Lung (tissue), 12 donors: ENCODE data around the gene EPS8. TPM values are rescaled to one million over a fixed set of nuclear protein-coding genes. Genes with fewer than 3 reads are reported as not detected.
A peak's percentile ranks its signal among the peaks of the same experiment; 100 is the strongest.

Experiments used
- ATAC-seq: fragments of 200-7000 bp; cut with Tn5 transposase; one replicate; pipeline ENCODE4 v1.9.1; 2020; ENCODE audit warnings: moderate number of reproducible peaks; ENCODE audit not compliant: insufficient read depth, low FRiP score
- DNase-seq, 3 donors: peaks; one replicate each; pipeline ENCODE4 v3.0.0-alpha.2; 2013 to 2017
- H3K27ac ChIP-seq, 2 donors: one replicate each; pipeline ENCODE4 v1.5.1; 2013; ENCODE audit warnings: mild to moderate bottlenecking in 2 of 2, moderate library complexity in 2 of 2, control low read depth in 1 of 2, inconsistent platforms in 1 of 2, low read depth in 1 of 2, low read length in 1 of 2
- H3K27me3 ChIP-seq, 3 donors: one replicate each; pipeline ENCODE4 v1.5.1; 2013; ENCODE audit warnings: low read length in 2 of 3; ENCODE audit not compliant: control insufficient read depth in 3 of 3, insufficient read depth in 3 of 3
- H3K36me3 ChIP-seq, 4 donors: one replicate each; pipeline ENCODE4 v1.5.1; 2013; ENCODE audit warnings: low read length in 4 of 4, mild to moderate bottlenecking in 1 of 4, moderate library complexity in 1 of 4; ENCODE audit not compliant: control insufficient read depth in 4 of 4, insufficient read depth in 4 of 4
- H3K4me1 ChIP-seq, 5 donors: one replicate each; pipeline ENCODE4 v1.5.1; 2013; ENCODE audit warnings: low read length in 5 of 5, mild to moderate bottlenecking in 2 of 5, moderate library complexity in 1 of 5; ENCODE audit not compliant: control insufficient read depth in 5 of 5, insufficient read depth in 5 of 5
- H3K4me3 ChIP-seq: one replicate; pipeline ENCODE4 v1.5.1; 2013; ENCODE audit warnings: mild to moderate bottlenecking, control low read depth, moderate library complexity
- H3K9ac ChIP-seq, 2 donors: one replicate each; pipeline ENCODE4 v1.5.1; 2013; ENCODE audit warnings: low read length in 2 of 2, control low read depth in 1 of 2; ENCODE audit not compliant: insufficient read depth in 1 of 2
- H3K9me3 ChIP-seq, 4 donors: one replicate each; pipeline ENCODE4 v1.5.1; 2013; ENCODE audit warnings: low read length in 3 of 4, mild to moderate bottlenecking in 1 of 4, moderate library complexity in 1 of 4; ENCODE audit not compliant: control insufficient read depth in 4 of 4, insufficient read depth in 3 of 4
- WGBS, 2 donors: extraction: QIAGEN DNeasy Blood & Tissue Kit; methylation state at CpG; one replicate each; pipeline ENCODE4 v1.1.7; 2013; 5-methylcytosine and 5-hydroxymethylcytosine counted together
- polyA plus RNA-seq, 2 donors: library from polyadenylated mRNA; stranded (reverse); fragments of 200-250 nt; gene quantifications; one replicate each; pipeline ENCODE4 v1.2.1, GENCODE V29; 2013
- total RNA-seq, 2 donors: library from RNA; depleted of rRNA in 1 of 2; stranded (reverse); fragments of >200 nt in 1 of 2; gene quantifications; one replicate each; pipeline ENCODE4 v1.2.1, GENCODE V29; 2014 to 2021
- TF ChIP-seq, protein P1 (sequence below): IDR thresholded peaks from 2 replicates; pipeline ENCODE4 v1.5.1; 2012; ENCODE audit warnings: mild to moderate bottlenecking; ENCODE audit errors: control extremely low read depth, extremely low read depth
- donor health status: control.
- donor health status: control.
- donor health status: Bipolar disorder and iron deficiency.
- donor health status: healthy.
- donor health status: DM: yes; HTN: yes; CAD: no.

Gene EPS8
- total and polyA plus RNA-seq, 4 donors = 30.1 to 153 (median 48.9) TPM

DNA sequence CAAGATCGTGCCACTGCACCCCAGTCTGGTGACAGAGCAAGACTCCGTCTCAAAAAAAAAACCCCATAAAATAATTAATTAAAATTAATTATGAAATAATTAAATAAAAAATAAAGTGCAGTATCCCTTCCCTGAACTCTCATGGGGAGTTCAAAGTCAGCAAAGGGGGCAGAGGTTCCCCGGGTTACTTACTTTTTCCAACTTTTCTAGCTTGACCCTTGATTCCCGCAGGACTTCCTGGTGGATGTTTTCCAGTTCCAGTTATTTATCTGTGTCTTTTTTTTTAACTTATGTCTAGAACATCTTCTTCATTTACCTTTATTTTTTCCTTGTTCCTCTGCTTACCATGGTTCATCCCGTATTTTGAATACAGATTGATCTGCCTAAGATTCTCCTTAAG is 197.4 kb downstream of the EPS8 start:
- WGBS, 2 donors = 95 to 97% methylated on average over 5 of the region's 5 CpGs
- H3K27me3 ChIP-seq = peaks cover 0 to 7% (median 3%) of the 10 kb centered on the region in 3 donors
- no peaks in the 10 kb centered on the region for H3K36me3 ChIP-seq
- peaks cover 0 to 7% (median 3%) of the 10 kb centered on the region in 5 donors for H3K4me1 ChIP-seq
- TF ChIP-seq, protein P1, sequence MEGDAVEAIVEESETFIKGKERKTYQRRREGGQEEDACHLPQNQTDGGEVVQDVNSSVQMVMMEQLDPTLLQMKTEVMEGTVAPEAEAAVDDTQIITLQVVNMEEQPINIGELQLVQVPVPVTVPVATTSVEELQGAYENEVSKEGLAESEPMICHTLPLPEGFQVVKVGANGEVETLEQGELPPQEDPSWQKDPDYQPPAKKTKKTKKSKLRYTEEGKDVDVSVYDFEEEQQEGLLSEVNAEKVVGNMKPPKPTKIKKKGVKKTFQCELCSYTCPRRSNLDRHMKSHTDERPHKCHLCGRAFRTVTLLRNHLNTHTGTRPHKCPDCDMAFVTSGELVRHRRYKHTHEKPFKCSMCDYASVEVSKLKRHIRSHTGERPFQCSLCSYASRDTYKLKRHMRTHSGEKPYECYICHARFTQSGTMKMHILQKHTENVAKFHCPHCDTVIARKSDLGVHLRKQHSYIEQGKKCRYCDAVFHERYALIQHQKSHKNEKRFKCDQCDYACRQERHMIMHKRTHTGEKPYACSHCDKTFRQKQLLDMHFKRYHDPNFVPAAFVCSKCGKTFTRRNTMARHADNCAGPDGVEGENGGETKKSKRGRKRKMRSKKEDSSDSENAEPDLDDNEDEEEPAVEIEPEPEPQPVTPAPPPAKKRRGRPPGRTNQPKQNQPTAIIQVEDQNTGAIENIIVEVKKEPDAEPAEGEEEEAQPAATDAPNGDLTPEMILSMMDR = no peak
- no peak overlapping the region for H3K4me3 ChIP-seq
- DNase-seq (no peak), ATAC-seq (no peak)
- H3K9me3 ChIP-seq = no peaks in the 10 kb centered on the region
- no peak overlapping the region for H3K27ac ChIP-seq
- no peak overlapping the region for H3K9ac ChIP-seq

DNA sequence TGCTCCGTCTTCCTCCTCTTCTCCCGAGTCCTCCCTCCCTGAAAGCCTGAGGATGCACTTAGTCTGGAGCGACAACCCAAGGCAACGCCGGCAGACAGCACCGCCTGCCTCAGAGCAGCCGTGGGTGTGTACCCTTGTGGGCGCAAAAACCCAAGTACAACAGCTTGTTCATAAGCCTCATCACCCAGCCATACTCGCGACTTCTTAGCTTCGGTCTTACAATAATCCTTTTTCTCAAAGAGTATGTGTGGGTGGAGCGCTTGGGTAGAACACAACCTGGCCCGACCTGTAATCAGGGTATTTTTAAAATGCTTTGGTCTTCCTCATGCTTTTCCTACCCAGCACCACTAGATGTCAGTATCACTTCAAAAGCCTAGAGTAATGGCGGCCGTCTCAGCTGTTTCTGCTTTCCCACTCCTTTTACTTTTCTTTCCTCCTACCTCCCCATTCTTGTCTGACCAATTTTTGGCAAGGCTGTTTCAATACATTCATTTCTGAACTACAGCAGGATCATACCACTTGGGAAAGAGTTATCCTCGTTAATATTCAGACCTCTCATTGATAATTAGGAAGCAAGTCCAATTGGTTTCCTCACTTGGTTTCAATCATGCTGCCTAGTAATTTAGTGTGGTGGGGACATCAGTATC is 198.9 kb downstream of the EPS8 start:
- H3K9ac ChIP-seq = peak overlapping the region in 1 of 2 donors; percentile 61
- no peak overlapping the region for H3K4me3 ChIP-seq
- no peaks in the 10 kb centered on the region for H3K36me3 ChIP-seq
- 10 to 27% methylated on average over 16 of the region's 16 CpGs for WGBS, 2 donors
- peak; percentile 84 for ATAC-seq
- H3K9me3 ChIP-seq = no peaks in the 10 kb centered on the region
- peaks cover 0 to 10% (median 3%) of the 10 kb centered on the region in 3 donors for H3K27me3 ChIP-seq
- H3K4me1 ChIP-seq = no peaks in the 10 kb centered on the region
- TF ChIP-seq, protein P1 = peak; percentile 75
- H3K27ac ChIP-seq = no peak overlapping the region
- DNase-seq = peak; percentile 50 to 83 (median 83)

- no peaks in the 10 kb centered on the region for H3K4me1 ChIP-seq
- WGBS, 2 donors = 69 to 83% methylated on average over 8 of the region's 8 CpGs
- ATAC-seq = no peak
- peaks cover 0 to 10% (median 3%) of the 10 kb centered on the region in 3 donors for H3K27me3 ChIP-seq
- TF ChIP-seq, protein P1 = no peak
- no peak overlapping the region for H3K27ac ChIP-seq
- no peaks in the 10 kb centered on the region for H3K36me3 ChIP-seq
- no peaks in the 10 kb centered on the region for H3K9me3 ChIP-seq
- no peak overlapping the region for H3K9ac ChIP-seq
- no peak for DNase-seq
- H3K4me3 ChIP-seq = no peak overlapping the region
Measured at GRCh38 chr12:15589328-15590032, 199.7 kb downstream of the EPS8 start.
